Adipocyte (in vitro differentiated cells): Measurements from ENCODE around the gene GANC.

Source experiments
- DNase-seq: peaks from one replicate; pipeline ENCODE4 v3.0.0-alpha.2; 2015; ENCODE audit warnings: low read depth
- H3K27me3 ChIP-seq: replicated peaks from 2 replicates; pipeline ENCODE4 v1.7.0; 2013; ENCODE audit warnings: mild to moderate bottlenecking, low read length, moderate library complexity; ENCODE audit not compliant: control insufficient read depth, insufficient read depth
- H3K36me3 ChIP-seq: 2 replicates; pipeline ENCODE4 v1.7.0; 2013; ENCODE audit warnings: low read length, mild to moderate bottlenecking, moderate library complexity; ENCODE audit not compliant: control insufficient read depth, insufficient read depth, severe bottlenecking
- H3K4me1 ChIP-seq: 2 replicates; pipeline ENCODE4 v1.7.0; 2013; ENCODE audit warnings: mild to moderate bottlenecking, low read length, moderate library complexity; ENCODE audit not compliant: control insufficient read depth, insufficient read depth
- H3K4me3 ChIP-seq: 2 replicates; pipeline ENCODE4 v1.7.0; 2013; ENCODE audit warnings: mild to moderate bottlenecking, low read length, moderate library complexity
- H3K9ac ChIP-seq: 2 replicates; pipeline ENCODE4 v1.7.0; 2013; ENCODE audit warnings: mild to moderate bottlenecking, low read length, moderate library complexity
- H3K9me3 ChIP-seq: 2 replicates; pipeline ENCODE4 v1.7.0; 2013; ENCODE audit warnings: mild to moderate bottlenecking, low read length, moderate library complexity; ENCODE audit not compliant: control insufficient read depth

Gene GANC

DNA sequence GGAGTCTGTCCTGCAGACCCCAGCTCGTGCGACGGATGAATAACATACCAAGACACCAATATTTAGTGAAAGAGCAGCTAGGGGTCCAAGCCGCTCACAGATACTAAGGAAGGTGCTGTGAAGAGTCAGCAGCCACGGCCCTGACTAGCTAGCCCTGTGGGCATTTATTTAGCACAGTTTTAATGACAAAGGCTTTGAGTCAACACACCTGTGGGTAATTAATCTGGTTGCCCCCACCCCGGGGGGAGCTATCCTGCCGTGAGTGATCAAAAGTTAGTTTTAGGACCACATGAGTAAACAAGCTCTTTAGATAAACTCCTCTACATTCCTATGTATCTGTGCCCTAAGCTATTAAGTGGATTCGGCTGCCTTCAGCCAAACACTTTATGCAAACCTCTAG lies 105.0 kb downstream of the GANC start:
- no peak overlapping the region for H3K4me3 ChIP-seq
- peaks cover 4% of the 10 kb centered on the region for H3K4me1 ChIP-seq
- no peaks in the 10 kb centered on the region for H3K36me3 ChIP-seq
- H3K9ac ChIP-seq: no peak overlapping the region
- DNase-seq: no peak
- H3K27me3 ChIP-seq: no peaks in the 10 kb centered on the region
- no peaks in the 10 kb centered on the region for H3K9me3 ChIP-seq

- no peak for DNase-seq
- Histone ChIP-seq H3K4me3 (no peak overlapping the region), H3K27me3 (no peaks in the 10 kb centered on the region), H3K9ac (no peak overlapping the region), H3K4me1 (no peaks in the 10 kb centered on the region), H3K36me3 (peaks cover 8% of the 10 kb centered on the region), H3K9me3 (no peaks in the 10 kb centered on the region)
Observed at GRCh38 chr15:42384597-42384996, 111.6 kb downstream of the GANC start.

GRCh38 chr15:42385206-42385979 lies 112.4 kb downstream of the GANC start:
- Histone ChIP-seq H3K9ac (no peak overlapping the region), H3K4me3 (no peak overlapping the region), H3K4me1 (no peaks in the 10 kb centered on the region), H3K27me3 (no peaks in the 10 kb centered on the region), H3K9me3 (no peaks in the 10 kb centered on the region), H3K36me3 (peaks cover 8% of the 10 kb centered on the region)
- DNase-seq: peak; percentile 57

- Histone ChIP-seq H3K4me3 (no peak overlapping the region), H3K4me1 (no peaks in the 10 kb centered on the region), H3K36me3 (peaks cover 8% of the 10 kb centered on the region), H3K9me3 (no peaks in the 10 kb centered on the region), H3K27me3 (no peaks in the 10 kb centered on the region), H3K9ac (no peak overlapping the region)
- DNase-seq: no peak
Observed at GRCh38 chr15:42385980-42386700, 113.1 kb downstream of the GANC start.

GRCh38 chr15:42387603-42388002 lies 114.6 kb downstream of the GANC start:
- Histone ChIP-seq H3K9ac (no peak overlapping the region), H3K9me3 (no peaks in the 10 kb centered on the region), H3K36me3 (peaks cover 8% of the 10 kb centered on the region), H3K27me3 (no peaks in the 10 kb centered on the region), H3K4me3 (no peak overlapping the region), H3K4me1 (no peaks in the 10 kb centered on the region)
- DNase-seq: no peak

DNA sequence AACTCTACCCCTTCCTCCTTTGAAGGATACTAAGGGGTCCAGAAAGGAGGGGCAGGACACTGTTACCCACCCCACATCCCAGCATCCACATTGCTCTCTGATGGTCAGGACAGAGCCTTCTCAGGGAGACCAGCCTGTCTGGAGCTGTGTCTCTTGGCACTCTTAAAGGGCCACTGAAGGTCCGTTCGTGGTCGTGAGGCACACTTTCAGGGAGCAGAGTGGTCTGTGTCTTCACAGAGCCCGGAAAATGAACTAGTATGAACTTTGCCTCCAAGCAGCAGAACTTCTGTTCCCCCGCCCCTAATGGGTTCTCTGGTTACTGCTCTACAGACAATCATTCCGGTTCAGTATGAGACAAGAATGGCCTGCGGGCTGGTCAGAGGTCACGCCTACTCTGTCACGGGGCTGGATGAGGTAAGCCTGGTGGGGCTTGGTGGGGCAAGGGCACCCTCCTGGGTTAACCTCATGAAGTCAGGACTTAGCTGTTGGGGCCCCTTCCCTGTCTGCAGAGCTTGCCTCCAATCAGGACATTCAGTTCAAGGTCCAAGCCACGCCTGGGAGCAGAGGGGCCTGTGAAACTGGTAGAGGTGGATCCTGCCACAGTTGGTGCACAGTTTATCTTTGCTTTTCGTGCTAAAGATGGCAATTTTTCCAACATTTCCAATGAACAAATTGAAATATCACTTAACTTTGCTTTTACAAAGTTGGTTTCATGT lies 119.5 kb downstream of the GANC start:
- Histone ChIP-seq H3K4me3 (no peak overlapping the region), H3K27me3 (no peaks in the 10 kb centered on the region), H3K9me3 (no peaks in the 10 kb centered on the region), H3K4me1 (no peaks in the 10 kb centered on the region), H3K36me3 (no peaks in the 10 kb centered on the region), H3K9ac (no peak overlapping the region)
- DNase-seq: peak; percentile 18

DNA sequence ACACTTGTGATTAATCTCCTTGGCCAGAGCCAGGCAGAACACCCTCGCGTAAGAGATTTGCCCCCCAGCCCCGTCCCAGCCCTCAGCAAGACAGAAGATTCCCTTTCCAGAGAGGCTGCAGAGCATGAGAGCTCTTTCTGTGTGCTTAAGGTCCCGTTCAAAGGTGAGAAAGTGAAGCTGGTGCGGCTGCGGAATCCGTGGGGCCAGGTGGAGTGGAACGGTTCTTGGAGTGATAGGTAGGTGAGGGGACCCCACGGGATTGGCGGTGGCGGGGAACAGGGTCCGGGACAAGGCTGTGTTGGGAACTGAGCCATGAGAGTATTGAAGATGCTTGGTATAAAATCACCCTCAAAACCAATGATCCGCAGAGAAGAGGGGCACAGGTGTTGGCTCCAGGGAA lies 121.1 kb downstream of the GANC start:
- no peak overlapping the region for H3K4me3 ChIP-seq
- no peak overlapping the region for H3K9ac ChIP-seq
- H3K27me3 ChIP-seq: no peaks in the 10 kb centered on the region
- no peaks in the 10 kb centered on the region for H3K4me1 ChIP-seq
- no peak for DNase-seq
- no peaks in the 10 kb centered on the region for H3K36me3 ChIP-seq
- H3K9me3 ChIP-seq: no peaks in the 10 kb centered on the region

DNA sequence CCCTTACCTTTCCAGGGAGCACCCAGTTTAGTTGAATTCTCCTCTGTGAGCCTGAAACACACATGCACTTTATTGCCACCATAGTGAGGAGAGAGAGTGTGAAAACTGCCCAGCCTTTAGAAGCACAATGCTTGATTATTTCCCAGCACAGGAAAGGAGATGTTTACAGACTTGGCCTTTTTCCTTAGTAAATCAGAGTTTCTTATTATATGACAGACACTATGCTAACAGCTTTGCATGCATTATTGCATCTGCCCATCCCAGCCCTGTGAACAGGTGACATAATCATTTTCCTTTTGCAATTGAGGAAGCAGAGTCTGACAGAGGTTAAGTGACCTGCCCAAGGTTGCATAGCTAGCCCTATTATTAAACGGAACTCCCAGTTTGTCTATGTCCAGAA lies 122.8 kb downstream of the GANC start:
- no peak for DNase-seq

DNA sequence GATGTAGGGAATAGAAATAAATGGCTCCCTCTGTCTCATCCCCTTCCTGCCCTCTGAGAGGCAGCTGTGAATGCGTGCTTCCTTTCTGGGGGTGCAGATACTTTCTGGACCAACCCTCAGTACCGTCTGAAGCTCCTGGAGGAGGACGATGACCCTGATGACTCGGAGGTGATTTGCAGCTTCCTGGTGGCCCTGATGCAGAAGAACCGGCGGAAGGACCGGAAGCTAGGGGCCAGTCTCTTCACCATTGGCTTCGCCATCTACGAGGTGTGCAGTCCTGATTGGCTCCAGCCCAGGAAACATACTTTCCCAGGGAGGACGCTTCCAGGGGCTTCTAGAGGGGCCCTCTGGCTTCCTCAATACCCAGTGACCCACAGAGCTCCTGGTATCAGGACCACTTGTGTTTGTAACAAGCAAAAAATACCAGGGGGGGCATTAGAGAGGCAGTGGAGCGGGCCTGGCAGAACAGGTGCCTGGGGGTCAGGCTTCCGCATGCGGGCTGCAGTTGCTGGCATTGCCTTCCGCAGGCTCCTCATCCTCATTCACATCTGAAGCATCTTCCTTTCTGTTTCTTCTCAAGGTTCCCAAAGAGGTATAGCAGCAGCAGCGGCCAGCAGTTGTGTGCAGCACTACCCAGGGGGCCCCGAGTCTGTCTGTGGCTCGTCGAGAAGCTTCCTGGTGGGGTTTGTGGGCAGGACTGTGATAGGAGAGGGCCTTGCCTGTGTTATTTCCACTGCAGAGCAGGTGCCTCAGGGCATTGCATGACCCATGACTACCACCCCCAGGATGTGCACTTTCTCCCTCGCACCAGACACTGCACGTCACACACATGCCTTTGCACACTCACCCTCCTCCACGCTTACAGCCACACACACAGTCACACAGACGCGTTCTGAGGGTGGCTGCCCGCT lies 128.8 kb downstream of the GANC start:
- Histone ChIP-seq H3K9ac (no peak overlapping the region), H3K36me3 (peaks cover 18% of the 10 kb centered on the region), H3K4me3 (no peak overlapping the region), H3K4me1 (no peaks in the 10 kb centered on the region), H3K27me3 (no peaks in the 10 kb centered on the region), H3K9me3 (no peaks in the 10 kb centered on the region)
- no peak for DNase-seq

More for the DNA sequence above, 122.8 kb downstream of the GANC start:
- H3K27me3 ChIP-seq: no peaks in the 10 kb centered on the region
- no peak overlapping the region for H3K9ac ChIP-seq
- H3K9me3 ChIP-seq: no peaks in the 10 kb centered on the region
- no peaks in the 10 kb centered on the region for H3K36me3 ChIP-seq
- no peaks in the 10 kb centered on the region for H3K4me1 ChIP-seq
- no peak overlapping the region for H3K4me3 ChIP-seq

GRCh38 chr15:42402455-42403205 lies 129.6 kb downstream of the GANC start:
- no peak for DNase-seq
- Histone ChIP-seq H3K36me3 (peaks cover 18% of the 10 kb centered on the region), H3K9ac (no peak overlapping the region), H3K4me3 (no peak overlapping the region), H3K9me3 (no peaks in the 10 kb centered on the region), H3K27me3 (no peaks in the 10 kb centered on the region), H3K4me1 (no peaks in the 10 kb centered on the region)
